IPS-18a (cell line): ENCODE data around the gene CARMIL1.

Experiments
- H3K27ac ChIP-seq: one replicate; pipeline ENCODE4 v1.5.1; 2013; ENCODE audit warnings: low read length
- H3K27me3 ChIP-seq: one replicate; pipeline ENCODE4 v1.6.1; 2013; ENCODE audit warnings: mild to moderate bottlenecking, low read length; ENCODE audit not compliant: control insufficient read depth, insufficient read depth
- H3K36me3 ChIP-seq: one replicate; pipeline ENCODE4 v1.6.1; 2013; ENCODE audit warnings: low read depth, low read length; ENCODE audit not compliant: control insufficient read depth
- H3K4me1 ChIP-seq: one replicate; pipeline ENCODE4 v1.6.1; 2013; ENCODE audit warnings: low read depth, low read length; ENCODE audit not compliant: control insufficient read depth
- H3K4me3 ChIP-seq: one replicate; pipeline ENCODE4 v1.5.1; 2013; ENCODE audit warnings: low read length
- H3K9ac ChIP-seq: one replicate; pipeline ENCODE4 v1.6.1; 2013; ENCODE audit warnings: mild to moderate bottlenecking, low read length, moderate library complexity
- H3K9me3 ChIP-seq: one replicate; pipeline ENCODE4 v1.6.1; 2013; ENCODE audit warnings: low read depth, low read length; ENCODE audit not compliant: control insufficient read depth

Gene CARMIL1

GRCh38 chr6:25452031-25452430 lies 172.9 kb downstream of the CARMIL1 start:
- no peak overlapping the region for H3K4me3 ChIP-seq

GRCh38 chr6:25453288-25453687 lies 174.1 kb downstream of the CARMIL1 start:
- no peak overlapping the region for H3K4me3 ChIP-seq
- no peaks in the 10 kb centered on the region for H3K27me3 ChIP-seq
- H3K9ac ChIP-seq = no peak overlapping the region
- no peaks in the 10 kb centered on the region for H3K36me3 ChIP-seq
- H3K9me3 ChIP-seq = no peaks in the 10 kb centered on the region
- H3K4me1 ChIP-seq = peaks cover 29% of the 10 kb centered on the region
- no peak overlapping the region for H3K27ac ChIP-seq

More at GRCh38 chr6:25452031-25452430, 172.9 kb downstream of the CARMIL1 start:
- Histone ChIP-seq H3K36me3 (no peaks in the 10 kb centered on the region), H3K9ac (no peak overlapping the region), H3K9me3 (no peaks in the 10 kb centered on the region), H3K27ac (no peak overlapping the region), H3K4me1 (peaks cover 36% of the 10 kb centered on the region), H3K27me3 (no peaks in the 10 kb centered on the region)

GRCh38 chr6:25454136-25454535 lies 175.0 kb downstream of the CARMIL1 start:
- Histone ChIP-seq H3K9me3 (no peaks in the 10 kb centered on the region), H3K4me1 (peaks cover 21% of the 10 kb centered on the region), H3K9ac (no peak overlapping the region), H3K27me3 (no peaks in the 10 kb centered on the region), H3K4me3 (no peak overlapping the region), H3K27ac (no peak overlapping the region), H3K36me3 (no peaks in the 10 kb centered on the region)

- Histone ChIP-seq H3K9me3 (no peaks in the 10 kb centered on the region), H3K4me1 (peaks cover 2% of the 10 kb centered on the region), H3K4me3 (no peak overlapping the region), H3K9ac (no peak overlapping the region), H3K36me3 (no peaks in the 10 kb centered on the region), H3K27ac (no peak overlapping the region), H3K27me3 (no peaks in the 10 kb centered on the region)
Measured at GRCh38 chr6:25456249-25457040, 177.3 kb downstream of the CARMIL1 start.

DNA sequence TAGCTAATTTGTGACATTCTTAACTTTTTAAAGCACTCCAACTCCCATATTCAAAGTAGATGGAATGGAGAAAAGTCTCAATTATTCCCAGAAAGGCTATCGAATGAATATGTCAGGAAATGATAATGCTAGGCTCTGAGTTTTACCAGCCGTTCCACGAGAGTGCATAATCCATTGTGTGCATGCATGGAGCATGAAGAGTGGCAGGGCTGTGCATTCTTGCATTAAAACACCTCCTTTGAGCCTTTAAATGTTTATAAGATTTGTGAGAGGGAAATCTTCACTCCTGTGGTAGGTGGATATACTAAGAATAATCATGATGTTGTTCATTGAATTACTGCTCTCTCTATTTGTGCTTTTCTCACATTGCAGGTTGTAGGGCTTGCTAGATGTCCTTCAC lies 178.3 kb downstream of the CARMIL1 start:
- Histone ChIP-seq H3K27ac (no peak overlapping the region), H3K27me3 (no peaks in the 10 kb centered on the region), H3K4me3 (no peak overlapping the region), H3K4me1 (peaks cover 10% of the 10 kb centered on the region), H3K9me3 (no peaks in the 10 kb centered on the region), H3K36me3 (no peaks in the 10 kb centered on the region), H3K9ac (no peak overlapping the region)

DNA sequence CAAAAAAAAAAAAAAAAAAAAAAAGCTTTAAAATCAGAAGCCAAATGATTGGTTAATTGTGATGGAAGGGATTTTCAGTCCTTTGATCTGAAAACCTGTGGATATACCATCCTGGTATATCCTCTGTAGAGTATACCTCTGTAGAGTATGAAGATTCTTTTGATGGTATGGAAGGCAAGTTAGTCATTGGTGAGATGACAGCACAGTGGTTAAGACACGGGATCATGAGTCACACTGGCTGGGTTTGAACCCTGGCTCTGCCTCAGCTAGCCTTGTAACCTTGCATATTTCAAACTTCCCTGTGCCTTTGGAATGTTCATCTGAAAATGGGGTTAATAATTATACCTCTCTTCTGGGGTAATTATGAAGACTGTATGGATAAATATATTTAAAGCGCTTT lies 179.3 kb downstream of the CARMIL1 start:
- Histone ChIP-seq H3K4me1 (peaks cover 17% of the 10 kb centered on the region), H3K9me3 (no peaks in the 10 kb centered on the region), H3K27ac (no peak overlapping the region), H3K36me3 (no peaks in the 10 kb centered on the region), H3K9ac (no peak overlapping the region), H3K4me3 (no peak overlapping the region), H3K27me3 (no peaks in the 10 kb centered on the region)

DNA sequence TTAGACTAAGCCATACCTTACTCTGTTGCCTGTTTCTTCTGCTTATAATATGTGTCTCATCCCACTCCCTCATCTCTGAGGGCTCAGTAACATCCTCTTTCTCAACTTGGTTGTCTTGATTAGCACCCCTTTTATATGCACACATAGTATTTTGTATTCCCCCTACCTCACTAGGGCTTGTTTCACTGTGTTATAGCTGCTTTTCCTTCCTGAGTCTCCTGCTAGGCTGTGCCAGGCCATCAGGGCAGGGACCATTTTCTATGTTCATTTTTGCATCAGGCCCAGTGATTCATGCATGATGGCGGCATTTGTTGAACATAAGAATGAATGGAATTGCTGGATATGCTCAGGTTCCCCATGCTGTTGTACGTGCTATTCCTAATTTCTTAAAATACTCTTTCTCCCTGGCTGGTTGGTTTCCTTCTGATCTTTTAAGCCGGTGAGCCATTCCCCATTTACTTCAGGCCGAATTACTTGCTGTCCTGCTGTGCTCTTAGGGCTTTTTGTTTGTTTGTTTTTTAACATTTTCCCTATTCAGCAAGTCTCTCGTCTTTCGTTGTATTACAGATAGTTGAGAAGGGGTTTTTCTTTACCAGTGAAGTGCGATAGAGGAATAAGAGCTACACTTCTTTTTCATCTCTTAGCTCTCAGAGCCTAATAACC lies 183.2 kb downstream of the CARMIL1 start:
- Histone ChIP-seq H3K4me3 (peak overlapping the region; percentile 1), H3K27ac (no peak overlapping the region), H3K36me3 (no peaks in the 10 kb centered on the region)

DNA sequence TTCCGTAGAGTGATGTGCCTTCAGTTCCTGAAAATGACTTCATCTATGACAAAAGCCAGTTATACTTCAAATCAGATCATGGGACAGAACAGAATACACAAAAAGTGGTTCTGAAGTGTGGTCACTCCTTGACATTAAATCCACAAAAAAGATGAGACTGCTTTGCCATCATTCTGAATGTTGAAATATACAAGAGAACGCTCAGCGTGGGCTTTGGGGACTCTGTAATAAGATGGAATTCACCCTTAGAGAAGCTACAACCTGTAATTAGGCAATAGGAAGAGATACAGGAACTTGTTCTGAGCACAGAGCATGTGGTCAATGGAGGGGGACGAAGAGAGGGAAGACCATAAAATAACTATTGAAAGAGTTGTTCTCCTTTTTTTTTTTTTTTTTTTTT lies 184.3 kb downstream of the CARMIL1 start:
- no peaks in the 10 kb centered on the region for H3K27me3 ChIP-seq
- no peak overlapping the region for H3K27ac ChIP-seq
- no peaks in the 10 kb centered on the region for H3K9me3 ChIP-seq
- no peak overlapping the region for H3K4me3 ChIP-seq
- H3K4me1 ChIP-seq = peaks cover 27% of the 10 kb centered on the region
- no peaks in the 10 kb centered on the region for H3K36me3 ChIP-seq
- no peak overlapping the region for H3K9ac ChIP-seq

More for the DNA sequence above, 183.2 kb downstream of the CARMIL1 start:
- no peaks in the 10 kb centered on the region for H3K27me3 ChIP-seq
- H3K4me1 ChIP-seq = peaks cover 27% of the 10 kb centered on the region
- H3K9ac ChIP-seq = no peak overlapping the region
- H3K9me3 ChIP-seq = no peaks in the 10 kb centered on the region

- H3K4me3 ChIP-seq = no peak overlapping the region
- no peak overlapping the region for H3K9ac ChIP-seq
- no peaks in the 10 kb centered on the region for H3K36me3 ChIP-seq
- H3K4me1 ChIP-seq = peaks cover 27% of the 10 kb centered on the region
- no peaks in the 10 kb centered on the region for H3K27me3 ChIP-seq
- H3K27ac ChIP-seq = no peak overlapping the region
- no peaks in the 10 kb centered on the region for H3K9me3 ChIP-seq
Measured at GRCh38 chr6:25464225-25464624, 185.1 kb downstream of the CARMIL1 start.

GRCh38 chr6:25465941-25466340 lies 186.8 kb downstream of the CARMIL1 start:
- no peaks in the 10 kb centered on the region for H3K9me3 ChIP-seq
- no peaks in the 10 kb centered on the region for H3K36me3 ChIP-seq
- H3K9ac ChIP-seq = no peak overlapping the region
- H3K27me3 ChIP-seq = no peaks in the 10 kb centered on the region
- H3K27ac ChIP-seq = no peak overlapping the region
- no peak overlapping the region for H3K4me3 ChIP-seq
- peaks cover 27% of the 10 kb centered on the region for H3K4me1 ChIP-seq

- no peaks in the 10 kb centered on the region for H3K9me3 ChIP-seq
- no peak overlapping the region for H3K9ac ChIP-seq
- no peak overlapping the region for H3K4me3 ChIP-seq
Measured at GRCh38 chr6:25468881-25469280, 189.7 kb downstream of the CARMIL1 start.

More at GRCh38 chr6:25468881-25469280, 189.7 kb downstream of the CARMIL1 start:
- Histone ChIP-seq H3K4me1 (peaks cover 10% of the 10 kb centered on the region), H3K27ac (no peak overlapping the region), H3K27me3 (no peaks in the 10 kb centered on the region), H3K36me3 (no peaks in the 10 kb centered on the region)
